Measurements from ENCODE around the gene HSF2. TPM values are rescaled to one million over a fixed set of nuclear protein-coding genes. Genes with fewer than 3 reads are reported as not detected.
A peak's percentile ranks its signal among the peaks of the same experiment; 100 is the strongest.

HSF2 gene
- total RNA-seq, 2 experiments from 2014 or later, result 41.8 to 47.6 TPM

- H3K27me3 Mint-ChIP-seq, result no peaks in the 10 kb centered on the region
- Histone ChIP-seq H3K27me3 (ENCODE audit: control insufficient read depth in 1 of 2, insufficient read depth in 2 of 2, low read length in 2 of 2) (no peaks in the 10 kb centered on the region), H3K36me3 (ENCODE audit: insufficient read depth, low read length) (peaks cover 75% of the 10 kb centered on the region), H3K9me3 (ENCODE audit: control insufficient read depth in 1 of 2, insufficient read depth in 1 of 2, low read length in 2 of 2) (peaks cover 1 to 4% of the 10 kb centered on the region in 2 experiments), H3K27ac (ENCODE audit: low read depth in 1 of 2, low read length in 2 of 2) (no peak overlapping the region), H3K4me3 (ENCODE audit: low read length) (no peak overlapping the region), H3K4me1 (ENCODE audit: insufficient read depth, low read length) (no peaks in the 10 kb centered on the region)
- H3K36me3 Mint-ChIP-seq (ENCODE audit: low read depth), result peaks cover 97% of the 10 kb centered on the region
- DNase-seq, result no peak
- POLR2A ChIA-PET, result interaction anchor here (1.0 kb wide), 1 partner anchor 36 kb away, joined by 4 read pairs; no protein-coding TSS in a partner anchor
- no peak overlapping the region for H3K4me3 Mint-ChIP-seq
- H3K9me3 Mint-ChIP-seq, result peaks cover 4% of the 10 kb centered on the region
- intact Hi-C loops (cut with DNase I, micrococcal nuclease), result no loop called here
- CTCF ChIA-PET, result interaction anchor here (1.1 kb wide), 1 partner anchor 16 kb away, joined by 3 read pairs; no protein-coding TSS in a partner anchor
- no peak for ATAC-seq (ENCODE audit: poor library complexity)
- H3K4me1 Mint-ChIP-seq (ENCODE audit: low read depth), result peaks cover 34% of the 10 kb centered on the region
- peak overlapping the region; percentile 40 for H3K27ac Mint-ChIP-seq
- no peak for TF ChIP-seq CTCF (IDR thresholded peaks at IDR 0.05)
Measured at GRCh38 chr6:122445274-122445673, 45.8 kb downstream of the HSF2 start.

DNA sequence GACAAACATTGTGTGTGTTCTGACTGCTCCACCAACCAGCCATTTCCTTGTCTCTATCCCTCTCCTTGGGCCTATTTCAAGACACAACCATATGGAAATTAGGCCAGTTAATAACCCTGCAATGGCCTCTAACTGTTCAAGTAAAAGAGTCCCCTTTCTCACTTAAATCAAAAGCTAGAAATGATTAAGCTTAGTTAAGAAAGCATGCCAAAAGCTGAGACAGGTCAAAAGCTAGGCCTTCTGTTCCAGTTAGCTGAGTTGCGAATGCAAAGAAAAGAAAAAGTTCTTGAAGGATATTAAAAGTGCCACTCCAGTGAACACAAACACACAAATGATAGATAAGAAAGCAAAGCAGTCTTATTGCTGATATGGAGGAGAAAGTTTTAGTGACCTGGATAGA lies 49.6 kb downstream of the HSF2 start:
- Histone ChIP-seq H3K4me1 (ENCODE audit: insufficient read depth, low read length) (no peaks in the 10 kb centered on the region), H3K27me3 (ENCODE audit: control insufficient read depth in 1 of 2, insufficient read depth in 2 of 2, low read length in 2 of 2) (no peaks in the 10 kb centered on the region), H3K27ac (ENCODE audit: low read depth in 1 of 2, low read length in 2 of 2) (no peak overlapping the region), H3K36me3 (ENCODE audit: insufficient read depth, low read length) (peaks cover 94% of the 10 kb centered on the region), H3K4me3 (ENCODE audit: low read length) (no peak overlapping the region), H3K9me3 (ENCODE audit: control insufficient read depth in 1 of 2, insufficient read depth in 1 of 2, low read length in 2 of 2) (no peaks in the 10 kb centered on the region)
- Mint-ChIP-seq H3K27me3 (no peaks in the 10 kb centered on the region), H3K36me3 (ENCODE audit: low read depth) (peaks cover 97% of the 10 kb centered on the region), H3K27ac (peak overlapping the region; percentile 71), H3K9me3 (no peaks in the 10 kb centered on the region), H3K4me1 (ENCODE audit: low read depth) (peaks cover 44% of the 10 kb centered on the region), H3K4me3 (no peak overlapping the region)
- DNase-seq (no peak), ATAC-seq (ENCODE audit: poor library complexity) (no peak)
- ChIA-PET POLR2A (interaction anchor here (1.3 to 2.0 kb wide), 2 partner anchors 22 to 50 kb away, joined by 4 to 8 read pairs; partner anchors contain the start of genes HSF2 and SERINC1), CTCF (interaction anchor here (1.2 to 1.8 kb wide), 2 partner anchors 68 to 81 kb away, joined by 3 read pairs; no protein-coding TSS in a partner anchor)
- no peak for TF ChIP-seq CTCF (IDR thresholded peaks at IDR 0.05)
- intact Hi-C loops (cut with DNase I, micrococcal nuclease), result no loop called here

DNA sequence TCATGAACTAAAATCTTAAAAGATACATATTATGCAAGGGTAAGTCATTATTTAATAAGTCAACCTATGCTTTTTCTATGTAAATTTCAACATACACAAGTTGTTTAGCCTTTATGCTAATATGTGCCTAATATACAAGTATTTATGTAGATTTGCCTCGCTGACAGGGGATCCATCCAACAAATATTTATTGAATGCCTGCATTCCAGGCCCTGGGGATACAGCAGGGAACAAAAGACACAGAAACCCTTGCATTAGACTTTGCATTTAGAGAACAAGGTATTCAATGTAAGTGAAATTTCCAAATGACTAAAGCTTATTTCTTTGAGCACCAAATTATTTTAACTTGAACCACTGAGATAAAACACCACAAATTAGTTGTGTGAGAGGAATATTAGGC lies 53.1 kb downstream of the HSF2 start:
- no peak for DNase-seq
- no peak overlapping the region for H3K4me3 ChIP-seq (ENCODE audit: low read length)
- H3K27me3 ChIP-seq (ENCODE audit: control insufficient read depth in 1 of 2, insufficient read depth in 2 of 2, low read length in 2 of 2), result no peaks in the 10 kb centered on the region
- H3K4me1 ChIP-seq (ENCODE audit: insufficient read depth, low read length), result no peaks in the 10 kb centered on the region
- no peak for TF ChIP-seq CTCF (IDR thresholded peaks at IDR 0.05)
- H3K36me3 ChIP-seq (ENCODE audit: insufficient read depth, low read length), result peaks cover 98% of the 10 kb centered on the region
- ATAC-seq (ENCODE audit: poor library complexity), result no peak
- H3K9me3 ChIP-seq (ENCODE audit: control insufficient read depth in 1 of 2, insufficient read depth in 1 of 2, low read length in 2 of 2), result no peaks in the 10 kb centered on the region
- ChIA-PET POLR2A (interaction anchor here (3.8 kb wide), 1 partner anchor 19 kb away, joined by 15 read pairs; the partner anchor contains the start of gene SERINC1), CTCF (interaction anchor here (1.7 kb wide), 1 partner anchor 53 kb away, joined by 4 read pairs; the partner anchor contains the start of gene HSF2)
- no peak overlapping the region for H3K4me3 Mint-ChIP-seq
- H3K36me3 Mint-ChIP-seq (ENCODE audit: low read depth), result peaks cover 98% of the 10 kb centered on the region
- no peak overlapping the region for H3K27ac ChIP-seq (ENCODE audit: low read depth in 1 of 2, low read length in 2 of 2)
- peaks cover 58% of the 10 kb centered on the region for H3K4me1 Mint-ChIP-seq (ENCODE audit: low read depth)
- intact Hi-C loops (cut with DNase I, micrococcal nuclease), result loop anchor here in 1 of 2 experiments (5.0 kb wide), 1 partner anchor 50 kb away; no protein-coding TSS in a partner anchor
- H3K27ac Mint-ChIP-seq, result peak overlapping the region; percentile 34
- H3K27me3 Mint-ChIP-seq, result no peaks in the 10 kb centered on the region
- H3K9me3 Mint-ChIP-seq, result no peaks in the 10 kb centered on the region
